Fibroblast of lung (primary cell): ENCODE measurements around the gene TPO.

Experiments
- CTCF ChIP-seq, 2 donors: IDR thresholded peaks in 1 of 2; conservative IDR thresholded peaks in 1 of 2; 1 replicate in 1 of 2; 2 replicates in 1 of 2; pipeline ENCODE4 v1.5.1; 2011 to 2012; ENCODE audit warnings: low read length in 2 of 2, control low read depth in 1 of 2, inconsistent platforms in 1 of 2, low read depth in 1 of 2, mild to moderate bottlenecking in 1 of 2
- EZH2 ChIP-seq: IDR thresholded peaks from 2 replicates; pipeline ENCODE4 v1.5.1; 2012; ENCODE audit warnings: low read length, control low read depth, mild to moderate bottlenecking; ENCODE audit errors: missing control alignments

GRCh38 chr2:1440581-1440980 lies 27.3 kb downstream of the TPO start:
- TF ChIP-seq CTCF (conservative IDR thresholded peaks at IDR 0.05 in 1 of 2, IDR thresholded peaks at IDR 0.05 in 1 of 2; ENCODE audit: low read depth in 1 of 2, low read length in 2 of 2) (no peak), EZH2 (no peak)
